Activated CD4-positive, alpha-beta T cell treated with anti-CD3 and anti-CD28 coated beads, Interleukin-2, Interleukin-6, amounts not matched to agents 100 ng/mL and 50 ng/mL, durations not matched to agents 16 hours and 8 hours (primary cell): ENCODE measurements around the gene CEP126.
A peak's percentile ranks its signal among the peaks of the same experiment; 100 is the strongest.

Experiments used
- DNase-seq: peaks from one replicate; pipeline ENCODE4 v3.0.0-alpha.2; 2020

Gene CEP126

GRCh38 chr11:101914738-101915426, at the start of gene CEP126:
CEP126 (plus strand) TSS chr11:101915010; CDS start chr11:101915285, 275 bp downstream.
- peak; percentile 95 for DNase-seq

- DNase-seq: no peak
Measured at GRCh38 chr11:101866619-101867491, 48.0 kb upstream of the CEP126 start.

- no peak for DNase-seq
Measured at GRCh38 chr11:101867951-101868350, 46.9 kb upstream of the CEP126 start.

GRCh38 chr11:101870510-101870909, 44.3 kb upstream of the CEP126 start:
- DNase-seq: no peak

GRCh38 chr11:101872171-101872882, 42.5 kb upstream of the CEP126 start:
- no peak for DNase-seq

GRCh38 chr11:101880222-101880621, 34.6 kb upstream of the CEP126 start:
- DNase-seq: peak; percentile 19

GRCh38 chr11:101881586-101881985, 33.2 kb upstream of the CEP126 start:
- DNase-seq: no peak

GRCh38 chr11:101885631-101886030, 29.2 kb upstream of the CEP126 start:
- no peak for DNase-seq

- no peak for DNase-seq
Measured at GRCh38 chr11:101889767-101890166, 25.0 kb upstream of the CEP126 start.

GRCh38 chr11:101894505-101894904, 20.3 kb upstream of the CEP126 start:
- DNase-seq: no peak

GRCh38 chr11:101907815-101908214, 7.0 kb upstream of the CEP126 start:
- no peak for DNase-seq

- DNase-seq: no peak
Measured at GRCh38 chr11:101909087-101909486, 5.7 kb upstream of the CEP126 start.

- no peak for DNase-seq
Measured at GRCh38 chr11:101912823-101913284, 2.0 kb upstream of the CEP126 start.

- DNase-seq: no peak
Measured at GRCh38 chr11:101913656-101914055, 1.2 kb upstream of the CEP126 start.

GRCh38 chr11:101914341-101914737, 471 bp upstream of the CEP126 start:
- no peak for DNase-seq

- DNase-seq: no peak
Measured at GRCh38 chr11:101915791-101916291, 1.0 kb downstream of the CEP126 start.

- no peak for DNase-seq
Measured at GRCh38 chr11:101916422-101916821, 1.6 kb downstream of the CEP126 start, which contains the start of gene ANGPTL5. ANGPTL5 (minus strand) TSS chr11:101916522; CDS start chr11:101907909, 8,613 bp downstream.

GRCh38 chr11:101917226-101917625, 2.4 kb downstream of the CEP126 start:
- no peak for DNase-seq

GRCh38 chr11:101920992-101921391, 6.2 kb downstream of the CEP126 start:
- no peak for DNase-seq

- no peak for DNase-seq
Measured at GRCh38 chr11:101923554-101923953, 8.7 kb downstream of the CEP126 start.

GRCh38 chr11:101929294-101929915, 14.6 kb downstream of the CEP126 start:
- no peak for DNase-seq

- no peak for DNase-seq
Measured at GRCh38 chr11:101931692-101932091, 16.9 kb downstream of the CEP126 start.
